DMS53 treated with DMSO at 0.1 percent for 48 hours (cell line): ENCODE measurements around the gene ZNF322.

ENCODE experiments used
- DNase-seq: peaks from one replicate; lab custom pipeline; 2025; ENCODE audit not compliant: unreplicated experiment; lab: John Stamatoyannopoulos, UW

The ZNF322 gene

GRCh38 chr6:26592649-26593048 lies 66.9 kb downstream of the ZNF322 start:
- no peak for DNase-seq

- DNase-seq, result no peak
These were observed 70.6 kb downstream of the ZNF322 start for GRCh38 chr6:26588965-26589364.
